Liver (tissue), 3 donors: Measurements from ENCODE around the gene TMEM178A.

Source experiments
- CTCF ChIP-seq: fragments of 150-350 bp; IDR thresholded peaks from 2 replicates; pipeline ENCODE4 v1.5.1; 2017; ENCODE audit warnings: improper control_type of control experiment, low read depth, low read length; ENCODE audit not compliant: missing input control
- FOXA2 ChIP-seq: IDR thresholded peaks from 2 replicates; pipeline ENCODE4 v1.6.1; 2016; ENCODE audit warnings: antibody characterized with exemption
- MAX ChIP-seq: IDR thresholded peaks from 2 replicates; pipeline ENCODE4 v1.6.1; 2016; ENCODE audit warnings: antibody characterized with exemption
- RAD21 ChIP-seq, 2 donors: IDR thresholded peaks; 2 replicates each; pipeline ENCODE4 v1.6.1; 2016; ENCODE audit warnings: antibody characterized with exemption in 2 of 2, mild to moderate bottlenecking in 2 of 2
- TAF1 ChIP-seq: conservative IDR thresholded peaks from 2 replicates; pipeline ENCODE4 v1.6.1; 2016; ENCODE audit warnings: antibody characterized with exemption, mild to moderate bottlenecking
- YY1 ChIP-seq: IDR thresholded peaks from 2 replicates; pipeline ENCODE4 v1.6.1; 2016; ENCODE audit warnings: antibody characterized with exemption, mild to moderate bottlenecking
- ZBTB33 ChIP-seq: IDR thresholded peaks from 2 replicates; pipeline ENCODE4 v1.6.1; 2016; ENCODE audit warnings: antibody characterized with exemption
- donor health status: healthy.
- donor health status: healthy.

- TF ChIP-seq CTCF (no peak), ZBTB33 (no peak), MAX (no peak), FOXA2 (no peak), YY1 (no peak), RAD21 (IDR thresholded peaks at IDR 0.05) (no peak), TAF1 (no peak)
Observed at GRCh38 chr2:39642051-39642718, 23.5 kb upstream of the TMEM178A start.
